PC-3 (cell line): ENCODE measurements around the gene POLR3G. TPM values are rescaled to one million over a fixed set of nuclear protein-coding genes. Genes with fewer than 3 reads are reported as not detected.
A peak's percentile ranks its signal among the peaks of the same experiment; 100 is the strongest.

Experiments used
- ATAC-seq: fragments of 200-7000 bp; cut with Tn5 transposase; 2 replicates; pipeline ENCODE4 v1.9.1; 2020; ENCODE audit warnings: mild to moderate bottlenecking, moderate library complexity
- BruUV-seq: library from RNA; stranded (reverse); fragments of 400-500 nt; replicated peaks from 2 replicates; lab custom pipeline; 2021; lab: Mats Ljungman, UMichigan
- CTCF ChIA-PET: fragments of 300-600 bp; sonication (Branson Sonifier 250); formaldehyde crosslinking; loops from one replicate; lab custom pipeline; 2022; ENCODE audit warnings: antibody characterized with exemption; lab: Charles Lee
- POLR2A ChIA-PET: fragments of 300-600 bp; sonication (Branson Sonifier 250); formaldehyde crosslinking; loops from one replicate; lab custom pipeline; 2022; ENCODE audit warnings: antibody characterized with exemption; ENCODE audit not compliant: unreplicated experiment; lab: Charles Lee
- DNase-seq: peaks from one replicate; pipeline ENCODE4 v3.0.0-alpha.2; 2015
- H2AFZ ChIP-seq: fragments of 300-600 bp; sonication (generic); 2 replicates; pipeline ENCODE4 v1.6.0; 2016; ENCODE audit warnings: antibody characterized with exemption, low read length
- H3F3A ChIP-seq: fragments of 300-600 bp; sonication (generic); one replicate; pipeline ENCODE4 v1.6.0; 2017; ENCODE audit warnings: antibody characterized with exemption, low read length, control low read depth, mild to moderate bottlenecking; ENCODE audit not compliant: unreplicated experiment
- H3K27ac ChIP-seq: fragments of 300-600 bp; sonication (generic); 2 replicates; pipeline ENCODE4 v1.5.1; 2016; ENCODE audit warnings: mild to moderate bottlenecking, low read length
- H3K27me3 ChIP-seq: fragments of 300-600 bp; sonication (generic); 2 replicates; pipeline ENCODE4 v1.6.1; 2016; ENCODE audit warnings: low read length, mixed read lengths
- H3K36me3 ChIP-seq: fragments of 300-600 bp; sonication (generic); 2 replicates; pipeline ENCODE4 v1.6.1; 2016; ENCODE audit warnings: low read depth, mixed run types, low read length, mixed read lengths
- H3K4me1 ChIP-seq: fragments of 300-600 bp; sonication (generic); 2 replicates; pipeline ENCODE4 v1.5.1; 2016; ENCODE audit warnings: low read length; ENCODE audit not compliant: insufficient read depth
- H3K4me2 ChIP-seq: fragments of 300-600 bp; sonication (generic); 2 replicates; pipeline ENCODE4 v1.6.0; 2016; ENCODE audit warnings: low read length
- H3K4me3 ChIP-seq: fragments of 300-600 bp; sonication (generic); 2 replicates; pipeline ENCODE4 v1.5.1; 2016; ENCODE audit warnings: mild to moderate bottlenecking, low read length, mixed read lengths
- H3K79me2 ChIP-seq: fragments of 300-600 bp; sonication (generic); 2 replicates; pipeline ENCODE4 v1.6.1; 2017; ENCODE audit warnings: low read length, mixed read lengths
- H3K9ac ChIP-seq: fragments of 300-600 bp; sonication (generic); 2 replicates; pipeline ENCODE4 v1.6.0; 2016; ENCODE audit warnings: mild to moderate bottlenecking, low read length
- H3K9me2 ChIP-seq: fragments of 300-600 bp; sonication (generic); replicated peaks from 2 replicates; pipeline ENCODE4 v1.6.1; 2016; ENCODE audit warnings: mixed run types, low read length, mixed read lengths
- H3K9me3 ChIP-seq: fragments of 300-600 bp; sonication (generic); 2 replicates; pipeline ENCODE4 v1.6.1; 2016; ENCODE audit warnings: low read length, mixed read lengths
- H4K20me1 ChIP-seq: fragments of 300-600 bp; sonication (generic); 2 replicates; pipeline ENCODE4 v1.6.1; 2016; ENCODE audit warnings: low read length, mixed read lengths
- EZH2 ChIP-seq: fragments of 300-600 bp; sonication (generic); IDR thresholded peaks from one replicate; pipeline ENCODE4 v1.6.1; 2017; ENCODE audit warnings: antibody characterized with exemption, mild to moderate bottlenecking, low read length; ENCODE audit not compliant: unreplicated experiment
- EZH2phosphoT487 ChIP-seq: fragments of 300-600 bp; sonication (generic); IDR thresholded peaks from 2 replicates; pipeline ENCODE4 v1.6.1; 2018; ENCODE audit warnings: mild to moderate bottlenecking, antibody characterized with exemption, low read length, borderline replicate concordance
- intact Hi-C: fragments of 100-400 bp; cut with micrococcal nuclease; formaldehyde crosslinking; loops from 2 replicates; pipeline ENCODE4 v1.9.0; 2023
- total RNA-seq: library from RNA; depleted of rRNA; stranded (reverse); fragments of >200 nt; gene quantifications from 2 replicates; pipeline ENCODE4 v1.2.3, GENCODE V29; 2014
- TF ChIP-seq, protein P1 (sequence below): fragments of 300-600 bp; sonication (generic); conservative IDR thresholded peaks from 2 replicates; pipeline ENCODE4 v1.5.1; 2017; ENCODE audit warnings: antibody characterized with exemption, low read depth, mild to moderate bottlenecking, low read length

POLR3G gene
- total RNA-seq, 1 experiment from 2014 or later, result 42.2 TPM

DNA sequence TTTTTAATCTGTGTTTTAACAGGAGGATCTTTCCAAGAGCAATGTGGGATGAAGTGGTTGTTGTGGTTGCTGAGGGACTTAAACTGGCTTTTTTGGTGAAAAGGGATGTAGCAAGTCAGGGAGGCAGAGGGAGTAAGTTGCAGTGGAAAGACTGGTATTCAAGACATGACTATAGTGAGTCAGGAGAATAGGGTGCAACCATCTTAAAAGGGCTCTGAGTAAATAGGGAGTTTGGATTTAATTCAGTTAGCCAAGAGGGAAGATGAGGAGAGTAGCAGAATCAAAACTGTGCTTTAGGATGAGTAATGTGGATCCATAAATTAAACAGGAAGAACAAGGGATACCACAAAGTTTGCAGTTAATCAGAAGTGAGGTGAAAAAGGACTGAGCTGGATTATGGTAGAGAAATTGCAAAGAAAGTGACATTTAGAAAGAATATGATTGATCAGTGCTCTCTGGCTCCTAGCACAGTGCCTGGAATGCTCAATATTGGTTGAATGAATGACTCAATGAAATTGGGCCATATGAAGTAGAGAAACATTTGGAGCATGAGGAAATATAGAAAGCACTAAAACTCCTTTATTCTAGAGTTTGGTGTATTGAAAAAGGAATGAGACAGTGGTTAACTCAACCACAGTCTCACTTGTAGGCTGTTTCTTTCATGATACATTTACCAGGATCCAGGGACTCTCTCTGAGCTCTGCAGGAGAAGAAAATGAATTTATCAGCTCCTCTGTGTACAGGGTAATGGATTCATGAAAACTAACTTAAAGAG, 5.1 kb downstream of the POLR3G start:
- POLR2A ChIA-PET, result no interaction called here
- no peak overlapping the region for H3K4me3 ChIP-seq
- intact Hi-C loops, result loop anchor here (2.0 kb wide), 1 partner anchor 23 kb away; no protein-coding TSS in a partner anchor
- no TSS peak for BruUV-seq
- no peak overlapping the region for H2AFZ ChIP-seq
- H3K4me2 ChIP-seq, result peak overlapping the region; percentile 3
- no peaks in the 10 kb centered on the region for H3K9me3 ChIP-seq
- H3K36me3 ChIP-seq, result peaks cover under 1% of the 10 kb centered on the region; the same call in 1 of the 2 replicates
- H3K27ac ChIP-seq, result peak overlapping the region; percentile 23
- ATAC-seq, result peak; percentile 71
- no peak overlapping the region for H3K9ac ChIP-seq
- H3K79me2 ChIP-seq, result peaks cover 61% of the 10 kb centered on the region
- H3K9me2 ChIP-seq, result no peaks in the 10 kb centered on the region
- no peaks in the 10 kb centered on the region for H4K20me1 ChIP-seq
- H3F3A ChIP-seq, result no peaks in the 10 kb centered on the region
- peak; percentile 68 for DNase-seq
- CTCF ChIA-PET, result interaction anchor here (0.6 kb wide), 1 partner anchor 50 kb away, joined by 3 read pairs; no protein-coding TSS in a partner anchor
- H3K27me3 ChIP-seq, result no peaks in the 10 kb centered on the region
- TF ChIP-seq EZH2, result no peak
- no peak for TF ChIP-seq EZH2phosphoT487
- TF ChIP-seq, protein P1, sequence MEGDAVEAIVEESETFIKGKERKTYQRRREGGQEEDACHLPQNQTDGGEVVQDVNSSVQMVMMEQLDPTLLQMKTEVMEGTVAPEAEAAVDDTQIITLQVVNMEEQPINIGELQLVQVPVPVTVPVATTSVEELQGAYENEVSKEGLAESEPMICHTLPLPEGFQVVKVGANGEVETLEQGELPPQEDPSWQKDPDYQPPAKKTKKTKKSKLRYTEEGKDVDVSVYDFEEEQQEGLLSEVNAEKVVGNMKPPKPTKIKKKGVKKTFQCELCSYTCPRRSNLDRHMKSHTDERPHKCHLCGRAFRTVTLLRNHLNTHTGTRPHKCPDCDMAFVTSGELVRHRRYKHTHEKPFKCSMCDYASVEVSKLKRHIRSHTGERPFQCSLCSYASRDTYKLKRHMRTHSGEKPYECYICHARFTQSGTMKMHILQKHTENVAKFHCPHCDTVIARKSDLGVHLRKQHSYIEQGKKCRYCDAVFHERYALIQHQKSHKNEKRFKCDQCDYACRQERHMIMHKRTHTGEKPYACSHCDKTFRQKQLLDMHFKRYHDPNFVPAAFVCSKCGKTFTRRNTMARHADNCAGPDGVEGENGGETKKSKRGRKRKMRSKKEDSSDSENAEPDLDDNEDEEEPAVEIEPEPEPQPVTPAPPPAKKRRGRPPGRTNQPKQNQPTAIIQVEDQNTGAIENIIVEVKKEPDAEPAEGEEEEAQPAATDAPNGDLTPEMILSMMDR, result no peak
- H3K4me1 ChIP-seq, result peaks cover 31% of the 10 kb centered on the region

DNA sequence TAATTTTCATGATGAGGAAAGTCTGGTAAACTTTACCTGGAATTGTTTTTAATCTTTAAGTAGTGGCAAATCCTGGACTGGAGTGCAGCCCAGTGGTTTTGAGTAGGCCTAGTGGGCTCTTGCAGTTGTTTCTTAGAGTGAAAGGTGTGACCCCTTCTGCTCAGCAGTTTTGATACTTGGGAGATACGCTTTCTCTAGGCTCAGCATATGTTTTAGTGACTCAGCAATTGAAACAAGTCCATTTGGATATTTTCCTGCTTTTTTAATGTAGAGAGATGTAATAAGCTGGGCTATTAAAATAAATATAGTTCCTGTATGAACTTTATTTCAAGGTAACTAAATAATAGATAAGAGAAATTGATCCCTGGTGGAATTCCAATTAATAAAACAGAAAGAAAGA, 6.0 kb downstream of the POLR3G start:
- no peak overlapping the region for H2AFZ ChIP-seq
- H3K9ac ChIP-seq, result no peak overlapping the region
- ChIA-PET POLR2A (no interaction called here), CTCF (no interaction called here)
- peaks cover 10% of the 10 kb centered on the region; the same call in 1 of the 2 replicates for H3K36me3 ChIP-seq
- H3F3A ChIP-seq, result no peaks in the 10 kb centered on the region
- H3K4me2 ChIP-seq, result no peak overlapping the region
- no peaks in the 10 kb centered on the region for H3K9me3 ChIP-seq
- H3K4me1 ChIP-seq, result peaks cover 29% of the 10 kb centered on the region
- peak overlapping the region; percentile 23; the same call in 1 of the 2 replicates for H3K27ac ChIP-seq
- no peak for DNase-seq
- H4K20me1 ChIP-seq, result no peaks in the 10 kb centered on the region
- TF ChIP-seq, protein P1, result no peak
- TF ChIP-seq EZH2 (no peak), EZH2phosphoT487 (no peak)
- H3K9me2 ChIP-seq, result no peaks in the 10 kb centered on the region
- peaks cover 52% of the 10 kb centered on the region for H3K79me2 ChIP-seq
- ATAC-seq, result peak; percentile 33
- no TSS peak for BruUV-seq
- H3K4me3 ChIP-seq, result no peak overlapping the region
- intact Hi-C loops, result loop anchor here (2.0 kb wide), 1 partner anchor 22 kb away; no protein-coding TSS in a partner anchor
- no peaks in the 10 kb centered on the region for H3K27me3 ChIP-seq

DNA sequence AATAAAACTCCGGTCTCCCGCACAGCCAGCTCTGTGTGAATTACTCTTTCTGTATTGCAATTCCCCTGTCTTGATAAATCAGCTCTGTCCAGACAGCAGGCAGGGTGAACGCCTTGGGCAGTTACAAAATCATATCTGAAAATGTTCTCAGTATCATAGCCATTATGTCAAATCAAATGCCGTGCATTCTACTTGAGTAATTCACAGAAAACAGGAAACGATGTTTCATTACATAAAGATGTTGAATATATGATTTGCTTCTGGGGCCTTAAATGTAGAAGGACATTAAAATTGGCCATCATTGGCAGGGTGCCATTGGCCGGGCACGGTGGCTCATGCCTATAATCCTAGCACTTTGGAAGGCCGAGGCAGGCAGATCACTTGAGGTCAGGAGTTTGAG, 8.5 kb downstream of the POLR3G start:
- H2AFZ ChIP-seq, result no peak overlapping the region
- no peaks in the 10 kb centered on the region for H3F3A ChIP-seq
- no peak for DNase-seq
- H3K27ac ChIP-seq, result no peak overlapping the region
- H3K4me3 ChIP-seq, result no peak overlapping the region
- TF ChIP-seq, protein P1, result no peak
- TF ChIP-seq EZH2phosphoT487, result no peak
- TF ChIP-seq EZH2, result no peak
- POLR2A ChIA-PET, result no interaction called here
- peaks cover 27% of the 10 kb centered on the region for H3K79me2 ChIP-seq
- intact Hi-C loops, result no loop called here
- ATAC-seq, result no peak
- H3K36me3 ChIP-seq, result peaks cover 21% of the 10 kb centered on the region; the same call in 1 of the 2 replicates
- H3K4me2 ChIP-seq, result no peak overlapping the region
- H3K27me3 ChIP-seq, result no peaks in the 10 kb centered on the region
- no TSS peak for BruUV-seq
- H3K9me3 ChIP-seq, result no peaks in the 10 kb centered on the region
- no peaks in the 10 kb centered on the region for H3K9me2 ChIP-seq
- no peaks in the 10 kb centered on the region for H4K20me1 ChIP-seq
- H3K4me1 ChIP-seq, result peaks cover 19% of the 10 kb centered on the region
- H3K9ac ChIP-seq, result no peak overlapping the region
- CTCF ChIA-PET, result no interaction called here
